C4-2B (cell line): ENCODE measurements around the gene SEMA4D.

ENCODE experiments used
- H3K27ac ChIP-seq: fragments of 450-650 bp; 2 replicates; pipeline ENCODE4 v1.5.1; 2017
- CTCF ChIP-seq: fragments of 450-650 bp; conservative IDR thresholded peaks from 2 replicates; pipeline ENCODE4 v1.5.1; 2017; ENCODE audit warnings: mild to moderate bottlenecking
- ZFX ChIP-seq: fragments of 450-650 bp; IDR thresholded peaks from 2 replicates; pipeline ENCODE4 v1.6.1; 2017

SEMA4D gene

GRCh38 chr9:89438194-89438593 is 59.7 kb downstream of the SEMA4D start:
- H3K27ac ChIP-seq = no peak overlapping the region
- no peak for TF ChIP-seq ZFX
- TF ChIP-seq CTCF = no peak

DNA sequence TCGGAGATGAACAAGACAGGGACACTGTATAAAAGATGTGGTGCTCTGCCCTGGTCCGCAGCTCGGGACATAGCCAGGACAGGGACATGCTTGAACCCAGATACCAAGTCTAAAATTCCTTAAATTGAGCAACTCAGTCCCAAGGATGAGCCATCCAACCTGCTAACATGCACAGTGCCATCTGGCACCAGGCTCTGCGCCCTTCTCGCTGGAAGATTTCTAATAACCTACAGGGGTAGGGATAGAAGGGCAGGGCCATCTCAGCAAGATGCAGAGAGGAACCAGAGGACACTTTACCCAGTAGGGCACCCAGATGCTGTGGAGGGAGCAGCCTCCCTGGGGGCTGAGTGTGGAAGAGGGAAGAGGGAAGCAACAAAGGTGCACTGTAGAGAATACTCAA is 60.1 kb downstream of the SEMA4D start:
- TF ChIP-seq CTCF (no peak), ZFX (no peak)
- no peak overlapping the region for H3K27ac ChIP-seq

DNA sequence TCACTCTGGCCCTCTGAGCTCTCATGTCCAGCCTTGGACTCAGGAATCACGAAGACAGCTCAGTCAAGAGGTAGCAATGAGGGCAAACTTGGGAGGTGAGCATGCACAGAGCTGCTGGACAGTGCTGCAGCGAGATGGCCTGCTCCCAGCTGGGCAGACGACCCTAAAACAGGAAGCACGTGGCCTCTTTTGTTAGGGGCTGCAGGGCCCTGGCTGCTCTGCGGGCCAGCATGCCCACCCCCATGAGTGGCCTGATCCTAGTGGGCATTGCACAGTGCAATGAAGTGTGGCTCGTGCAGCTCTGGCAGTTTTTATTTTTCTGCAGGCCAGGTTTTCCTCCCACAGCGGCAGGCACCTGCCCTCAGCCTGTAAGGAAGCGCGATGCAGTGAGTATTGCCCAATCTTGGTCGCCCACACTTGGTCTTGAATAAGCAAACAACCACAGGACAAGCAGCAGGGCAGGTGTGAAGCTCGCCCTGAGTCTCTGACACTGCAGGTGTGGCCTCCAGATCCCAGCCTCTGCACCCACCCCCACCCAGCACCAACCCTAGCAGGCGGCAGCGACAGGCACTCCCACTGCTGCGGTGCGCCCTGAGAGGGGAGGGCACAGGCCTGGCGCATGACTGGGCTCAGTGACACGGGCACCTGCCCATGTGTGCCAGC is 60.8 kb downstream of the SEMA4D start:
- H3K27ac ChIP-seq = peak overlapping the region; percentile 42; the same call in 1 of the 2 replicates
- TF ChIP-seq ZFX (no peak), CTCF (no peak)

GRCh38 chr9:89436326-89436725 is 61.6 kb downstream of the SEMA4D start:
- H3K27ac ChIP-seq = peak overlapping the region; percentile 42
- TF ChIP-seq ZFX = no peak
- no peak for TF ChIP-seq CTCF

- no peak for TF ChIP-seq ZFX
- peak overlapping the region; percentile 42 for H3K27ac ChIP-seq
Observed at GRCh38 chr9:89435071-89435823, 62.7 kb downstream of the SEMA4D start.

DNA sequence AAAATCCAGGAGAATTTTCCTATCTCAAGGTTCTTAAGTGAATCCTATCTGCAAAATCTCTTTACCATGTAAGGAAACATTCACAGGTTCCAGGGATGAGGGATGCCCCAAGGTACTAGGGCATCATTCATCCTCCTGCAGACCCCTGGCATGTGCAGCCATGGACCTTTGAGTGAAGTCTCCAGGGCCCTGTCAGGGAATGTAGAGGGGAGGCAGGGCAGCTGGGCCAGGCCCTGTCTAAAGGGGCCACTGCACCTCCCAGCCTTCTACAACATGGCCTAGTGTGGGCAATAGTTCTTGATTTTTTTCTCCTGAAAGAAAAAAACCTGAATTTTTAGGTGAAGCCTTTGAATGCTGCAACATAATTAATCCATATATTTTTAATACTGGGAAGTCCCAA is 63.3 kb downstream of the SEMA4D start:
- peak overlapping the region; percentile 42 for H3K27ac ChIP-seq

DNA sequence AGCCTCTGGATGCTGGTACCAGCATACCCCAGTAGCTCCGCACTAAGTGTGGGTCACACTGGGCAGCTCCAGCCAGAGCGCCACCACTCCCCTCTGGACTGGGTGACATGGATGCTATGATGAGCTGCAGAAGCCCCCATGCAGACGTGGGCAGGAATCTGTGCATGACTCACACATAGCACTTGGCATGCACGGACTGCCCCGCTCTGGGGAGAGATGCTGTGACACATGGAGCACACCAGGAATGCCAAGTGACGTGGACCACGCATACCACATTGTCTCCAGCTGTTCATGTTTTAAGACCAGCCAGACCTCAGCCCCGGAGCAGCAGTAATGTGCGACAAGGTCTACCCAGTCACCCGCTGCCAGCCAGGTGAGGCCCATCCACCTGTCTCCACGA is 64.1 kb downstream of the SEMA4D start:
- H3K27ac ChIP-seq = no peak overlapping the region; the same call in 1 of the 2 replicates
- no peak for TF ChIP-seq ZFX
- no peak for TF ChIP-seq CTCF

More for the DNA sequence above, 63.3 kb downstream of the SEMA4D start:
- no peak for TF ChIP-seq CTCF
- no peak for TF ChIP-seq ZFX
